ENCODE data around the gene TCHHL1. TPM values are rescaled to one million over a fixed set of nuclear protein-coding genes. Genes with fewer than 3 reads are reported as not detected.

The TCHHL1 gene
- total and polyA plus RNA-seq, 2 of the 13 experiments (the other 11 are each of a cell fraction or from before 2014, with no cell fraction given) = not detected

- intact Hi-C loops (cut with micrococcal nuclease; ENCODE audit: unreplicated experiment) = no loop called here
- CTCF ChIA-PET (ENCODE audit: low intra/inter-chr PET ratio, low total read pairs) = no interaction called here
These were observed 41.3 kb upstream of the TCHHL1 start for GRCh38 chr1:152130186-152130585.

DNA sequence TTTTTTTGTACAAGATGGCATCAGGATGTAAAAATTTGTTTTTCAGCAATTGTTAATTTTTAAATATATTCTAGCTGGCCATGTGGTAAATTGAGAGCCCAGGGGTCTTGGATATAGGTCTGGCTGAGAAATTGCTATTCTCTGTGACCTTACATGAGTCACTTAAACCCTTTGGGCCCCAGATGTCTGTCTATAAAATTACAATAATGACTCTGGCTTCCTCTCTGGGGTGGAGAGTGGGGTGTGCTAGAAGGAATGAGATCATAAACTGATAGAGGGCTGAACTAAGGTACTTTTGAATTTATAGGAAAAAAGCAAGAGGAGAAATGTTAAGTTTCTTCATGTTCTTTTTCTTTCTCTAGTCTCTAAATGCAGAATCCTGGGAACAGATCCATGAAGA, 38.8 kb upstream of the TCHHL1 start:
- no peaks in the 10 kb centered on the region for H3K27me3 ChIP-seq (ENCODE audit: control insufficient read depth in 1 of 2, insufficient read depth in 2 of 2, low read length in 2 of 2)
- intact Hi-C loops (cut with micrococcal nuclease; ENCODE audit: unreplicated experiment) = no loop called here
- TF ChIP-seq SALL1 (CRISPR knock-in tag; IDR thresholded peaks at IDR 0.05) (no peak), ZNF230 (CRISPR knock-in tag; IDR thresholded peaks at IDR 0.05) (no peak), TBX2 (CRISPR knock-in tag; IDR thresholded peaks at IDR 0.05; ENCODE audit: borderline replicate concordance) (no peak)
- TF ChIP-seq, protein P1, sequence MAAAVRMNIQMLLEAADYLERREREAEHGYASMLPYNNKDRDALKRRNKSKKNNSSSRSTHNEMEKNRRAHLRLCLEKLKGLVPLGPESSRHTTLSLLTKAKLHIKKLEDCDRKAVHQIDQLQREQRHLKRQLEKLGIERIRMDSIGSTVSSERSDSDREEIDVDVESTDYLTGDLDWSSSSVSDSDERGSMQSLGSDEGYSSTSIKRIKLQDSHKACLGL (CRISPR knock-in tag; IDR thresholded peaks at IDR 0.05) = no peak
- TF ChIP-seq, protein P2, sequence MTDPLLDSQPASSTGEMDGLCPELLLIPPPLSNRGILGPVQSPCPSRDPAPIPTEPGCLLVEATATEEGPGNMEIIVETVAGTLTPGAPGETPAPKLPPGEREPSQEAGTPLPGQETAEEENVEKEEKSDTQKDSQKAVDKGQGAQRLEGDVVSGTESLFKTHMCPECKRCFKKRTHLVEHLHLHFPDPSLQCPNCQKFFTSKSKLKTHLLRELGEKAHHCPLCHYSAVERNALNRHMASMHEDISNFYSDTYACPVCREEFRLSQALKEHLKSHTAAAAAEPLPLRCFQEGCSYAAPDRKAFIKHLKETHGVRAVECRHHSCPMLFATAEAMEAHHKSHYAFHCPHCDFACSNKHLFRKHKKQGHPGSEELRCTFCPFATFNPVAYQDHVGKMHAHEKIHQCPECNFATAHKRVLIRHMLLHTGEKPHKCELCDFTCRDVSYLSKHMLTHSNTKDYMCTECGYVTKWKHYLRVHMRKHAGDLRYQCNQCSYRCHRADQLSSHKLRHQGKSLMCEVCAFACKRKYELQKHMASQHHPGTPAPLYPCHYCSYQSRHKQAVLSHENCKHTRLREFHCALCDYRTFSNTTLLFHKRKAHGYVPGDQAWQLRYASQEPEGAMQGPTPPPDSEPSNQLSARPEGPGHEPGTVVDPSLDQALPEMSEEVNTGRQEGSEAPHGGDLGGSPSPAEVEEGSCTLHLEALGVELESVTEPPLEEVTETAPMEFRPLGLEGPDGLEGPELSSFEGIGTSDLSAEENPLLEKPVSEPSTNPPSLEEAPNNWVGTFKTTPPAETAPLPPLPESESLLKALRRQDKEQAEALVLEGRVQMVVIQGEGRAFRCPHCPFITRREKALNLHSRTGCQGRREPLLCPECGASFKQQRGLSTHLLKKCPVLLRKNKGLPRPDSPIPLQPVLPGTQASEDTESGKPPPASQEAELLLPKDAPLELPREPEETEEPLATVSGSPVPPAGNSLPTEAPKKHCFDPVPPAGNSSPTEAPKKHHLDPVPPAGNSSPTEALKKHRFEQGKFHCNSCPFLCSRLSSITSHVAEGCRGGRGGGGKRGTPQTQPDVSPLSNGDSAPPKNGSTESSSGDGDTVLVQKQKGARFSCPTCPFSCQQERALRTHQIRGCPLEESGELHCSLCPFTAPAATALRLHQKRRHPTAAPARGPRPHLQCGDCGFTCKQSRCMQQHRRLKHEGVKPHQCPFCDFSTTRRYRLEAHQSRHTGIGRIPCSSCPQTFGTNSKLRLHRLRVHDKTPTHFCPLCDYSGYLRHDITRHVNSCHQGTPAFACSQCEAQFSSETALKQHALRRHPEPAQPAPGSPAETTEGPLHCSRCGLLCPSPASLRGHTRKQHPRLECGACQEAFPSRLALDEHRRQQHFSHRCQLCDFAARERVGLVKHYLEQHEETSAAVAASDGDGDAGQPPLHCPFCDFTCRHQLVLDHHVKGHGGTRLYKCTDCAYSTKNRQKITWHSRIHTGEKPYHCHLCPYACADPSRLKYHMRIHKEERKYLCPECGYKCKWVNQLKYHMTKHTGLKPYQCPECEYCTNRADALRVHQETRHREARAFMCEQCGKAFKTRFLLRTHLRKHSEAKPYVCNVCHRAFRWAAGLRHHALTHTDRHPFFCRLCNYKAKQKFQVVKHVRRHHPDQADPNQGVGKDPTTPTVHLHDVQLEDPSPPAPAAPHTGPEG (CRISPR knock-in tag; IDR thresholded peaks at IDR 0.05) = no peak

More at GRCh38 chr1:152130186-152130585, 41.3 kb upstream of the TCHHL1 start:
- Histone ChIP-seq H3K79me2 (ENCODE audit: insufficient read depth, low read length) (no peaks in the 10 kb centered on the region), H2AFZ (ENCODE audit: low read length) (no peak overlapping the region), H3K9ac (ENCODE audit: insufficient read depth, low read depth, low read length) (no peak overlapping the region), H3K36me3 (replicated peaks in 1 of 2; ENCODE audit: control insufficient read depth in 1 of 2, insufficient read depth in 2 of 2, low read length in 2 of 2) (no peaks in the 10 kb centered on the region), H4K20me1 (ENCODE audit: insufficient read depth, low read length) (no peaks in the 10 kb centered on the region), H3K27ac (ENCODE audit: extremely low read length, insufficient read depth, low read length) (no peak overlapping the region), H3K4me1 (ENCODE audit: insufficient read depth, low read length) (no peaks in the 10 kb centered on the region), H3K4me2 (ENCODE audit: low read depth, low read length) (no peak overlapping the region), H3K9me3 (ENCODE audit: low read length) (no peaks in the 10 kb centered on the region), H3K4me3 (replicated peaks in 1 of 3; ENCODE audit: insufficient read depth in 1 of 3, low read depth in 2 of 3, low read length in 3 of 3) (no peak overlapping the region), H3K27me3 (ENCODE audit: control insufficient read depth in 1 of 2, insufficient read depth in 2 of 2, low read length in 2 of 2) (no peaks in the 10 kb centered on the region)
- BruUV-seq (replicated peaks) = no TSS peak
- in situ Hi-C loops (cut with HindIII; ENCODE audit: extremely low pct_ligation_motif_present, low pct_unique_long_range_greater_than_20kb) = no loop called here
- POLR2A ChIA-PET = no interaction called here
- DNase-seq (ENCODE audit: low spot score) = no peak
- no peak for FAIRE-seq
- TF ChIP-seq ATF7 (IDR thresholded peaks at IDR 0.05) (peak; percentile 67), ATF7 (CRISPR knock-in tag; IDR thresholded peaks at IDR 0.05) (no peak)
- TF ChIP-seq, protein P3, sequence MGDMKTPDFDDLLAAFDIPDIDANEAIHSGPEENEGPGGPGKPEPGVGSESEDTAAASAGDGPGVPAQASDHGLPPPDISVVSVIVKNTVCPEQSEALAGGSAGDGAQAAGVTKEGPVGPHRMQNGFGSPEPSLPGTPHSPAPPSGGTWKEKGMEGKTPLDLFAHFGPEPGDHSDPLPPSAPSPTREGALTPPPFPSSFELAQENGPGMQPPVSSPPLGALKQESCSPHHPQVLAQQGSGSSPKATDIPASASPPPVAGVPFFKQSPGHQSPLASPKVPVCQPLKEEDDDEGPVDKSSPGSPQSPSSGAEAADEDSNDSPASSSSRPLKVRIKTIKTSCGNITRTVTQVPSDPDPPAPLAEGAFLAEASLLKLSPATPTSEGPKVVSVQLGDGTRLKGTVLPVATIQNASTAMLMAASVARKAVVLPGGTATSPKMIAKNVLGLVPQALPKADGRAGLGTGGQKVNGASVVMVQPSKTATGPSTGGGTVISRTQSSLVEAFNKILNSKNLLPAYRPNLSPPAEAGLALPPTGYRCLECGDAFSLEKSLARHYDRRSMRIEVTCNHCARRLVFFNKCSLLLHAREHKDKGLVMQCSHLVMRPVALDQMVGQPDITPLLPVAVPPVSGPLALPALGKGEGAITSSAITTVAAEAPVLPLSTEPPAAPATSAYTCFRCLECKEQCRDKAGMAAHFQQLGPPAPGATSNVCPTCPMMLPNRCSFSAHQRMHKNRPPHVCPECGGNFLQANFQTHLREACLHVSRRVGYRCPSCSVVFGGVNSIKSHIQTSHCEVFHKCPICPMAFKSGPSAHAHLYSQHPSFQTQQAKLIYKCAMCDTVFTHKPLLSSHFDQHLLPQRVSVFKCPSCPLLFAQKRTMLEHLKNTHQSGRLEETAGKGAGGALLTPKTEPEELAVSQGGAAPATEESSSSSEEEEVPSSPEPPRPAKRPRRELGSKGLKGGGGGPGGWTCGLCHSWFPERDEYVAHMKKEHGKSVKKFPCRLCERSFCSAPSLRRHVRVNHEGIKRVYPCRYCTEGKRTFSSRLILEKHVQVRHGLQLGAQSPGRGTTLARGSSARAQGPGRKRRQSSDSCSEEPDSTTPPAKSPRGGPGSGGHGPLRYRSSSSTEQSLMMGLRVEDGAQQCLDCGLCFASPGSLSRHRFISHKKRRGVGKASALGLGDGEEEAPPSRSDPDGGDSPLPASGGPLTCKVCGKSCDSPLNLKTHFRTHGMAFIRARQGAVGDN (CRISPR knock-in tag; IDR thresholded peaks at IDR 0.05) = no peak
- no peak for ATAC-seq

More for the DNA sequence above, 38.8 kb upstream of the TCHHL1 start:
- no peaks in the 10 kb centered on the region for H3K79me2 ChIP-seq (ENCODE audit: insufficient read depth, low read length)
- no peak overlapping the region for H3K4me3 ChIP-seq (replicated peaks in 1 of 3; ENCODE audit: insufficient read depth in 1 of 3, low read depth in 2 of 3, low read length in 3 of 3)
- DNase-seq (ENCODE audit: low spot score) = no peak
- no peak overlapping the region for H3K4me2 ChIP-seq (ENCODE audit: low read depth, low read length)
- no peaks in the 10 kb centered on the region for H3K9me3 ChIP-seq (ENCODE audit: low read length)
- H3K27ac ChIP-seq (ENCODE audit: extremely low read length, insufficient read depth, low read length) = no peak overlapping the region
- H3K9ac ChIP-seq (ENCODE audit: insufficient read depth, low read depth, low read length) = no peak overlapping the region
- BruUV-seq (replicated peaks) = no TSS peak
- FAIRE-seq = no peak
- no peaks in the 10 kb centered on the region for H3K4me1 ChIP-seq (ENCODE audit: insufficient read depth, low read length)
- ChIA-PET POLR2A (no interaction called here), CTCF (ENCODE audit: low intra/inter-chr PET ratio, low total read pairs) (no interaction called here)
- in situ Hi-C loops (cut with HindIII; ENCODE audit: extremely low pct_ligation_motif_present, low pct_unique_long_range_greater_than_20kb) = no loop called here
- no peaks in the 10 kb centered on the region for H4K20me1 ChIP-seq (ENCODE audit: insufficient read depth, low read length)
- H2AFZ ChIP-seq (ENCODE audit: low read length) = no peak overlapping the region
- H3K36me3 ChIP-seq (replicated peaks in 1 of 2; ENCODE audit: control insufficient read depth in 1 of 2, insufficient read depth in 2 of 2, low read length in 2 of 2) = no peaks in the 10 kb centered on the region
- no peak for ATAC-seq

All from HepG2 (cell line).